K562 (cell line): ENCODE results near the gene CCDC97. TPM values are rescaled to one million over a fixed set of nuclear protein-coding genes. Genes with fewer than 3 reads are reported as not detected.

Experiments
- ATAC-seq: fragments of 200-7000 bp; cut with Tn5 transposase; 3 replicates; pipeline ENCODE4 v1.9.1; 2020; ENCODE audit warnings: moderate library complexity
- BruUV-seq: library from RNA; stranded (reverse); fragments of 400-500 nt; replicated peaks from 2 replicates; lab custom pipeline; 2021; lab: Mats Ljungman, UMichigan
- CTCF ChIA-PET: fragments of 300-600 bp; formaldehyde crosslinking; extraction: SDS; loops from one replicate; lab custom pipeline; 2021; ENCODE audit warnings: low intra/inter-chr PET ratio; lab: Yijun Ruan, JAX
- POLR2A ChIA-PET: fragments of 300-600, 350-650 bp; sonication (Branson Sonifier 250); formaldehyde crosslinking; extraction: SDS; loops from one replicate; lab custom pipeline; 2021; ENCODE audit warnings: antibody characterized with exemption, inconsistent platforms; lab: Yijun Ruan, JAX
- DNase-seq, 4 experiments: peaks; one replicate each; pipeline versions ENCODE4 v3.0.0 to v3.0.0-alpha.2; 2011 to 2018; ENCODE audit warnings: low spot score in 3 of 4, mixed read lengths in 3 of 4; ENCODE audit errors: extremely low read depth in 1 of 4
- FAIRE-seq: peaks from 2 replicates; lab custom pipeline; 2011; peaks lifted over from hg19 to GRCh38; lab: Jason Lieb, UNC
- H2AFZ ChIP-seq: 2 replicates; pipeline ENCODE4 v1.6.0; 2011; ENCODE audit warnings: low read depth, low read length, control low read depth, inconsistent platforms
- H3K27ac ChIP-seq: fragments of 200-600 bp; 3 replicates; pipeline ENCODE4 v1.8.0; 2011; ENCODE audit warnings: low read depth, mild to moderate bottlenecking, control low read depth, inconsistent platforms, low read length, moderate library complexity, mixed read lengths; ENCODE audit errors: extremely low read depth
- H3K27me3 ChIP-seq, 2 experiments: fragments of 300-600 bp in 1 of 2; 2 replicates in 1 of 2; 3 replicates in 1 of 2; pipeline versions ENCODE4 v1.6.0 to v1.8.0; 2011; ENCODE audit warnings: inconsistent platforms in 2 of 2, low read length in 2 of 2, mild to moderate bottlenecking in 1 of 2, mixed read lengths in 1 of 2, moderate library complexity in 1 of 2; ENCODE audit not compliant: control insufficient read depth in 2 of 2, insufficient read depth in 2 of 2
- H3K36me3 ChIP-seq: fragments of 300-600 bp; 3 replicates; pipeline ENCODE4 v1.8.0; 2011; ENCODE audit warnings: mild to moderate bottlenecking, low read length, inconsistent platforms; ENCODE audit not compliant: control insufficient read depth, insufficient read depth
- H3K4me1 ChIP-seq, 2 experiments: fragments of 200-600 bp in 1 of 2; replicated peaks in 1 of 2; 2 replicates in 1 of 2; 3 replicates in 1 of 2; pipeline versions ENCODE4 v1.5.1 to v1.8.0; 2011; ENCODE audit warnings: inconsistent platforms in 2 of 2, low read length in 2 of 2, mild to moderate bottlenecking in 1 of 2, mixed read lengths in 1 of 2, moderate library complexity in 1 of 2; ENCODE audit not compliant: control insufficient read depth in 2 of 2, insufficient read depth in 2 of 2
- H3K4me2 ChIP-seq: 2 replicates; pipeline ENCODE4 v1.6.1; 2011; ENCODE audit warnings: low read length, control low read depth, inconsistent platforms, mixed read lengths; ENCODE audit not compliant: insufficient read depth
- H3K4me3 ChIP-seq: fragments of 200-600 bp; sonication (generic), shearing (Covaris generic); 2 replicates; pipeline ENCODE4 v1.5.1; 2016; ENCODE audit warnings: control low read depth, inconsistent platforms
- H3K79me2 ChIP-seq: fragments of 200-600 bp; 3 replicates; pipeline ENCODE4 v1.8.0; 2011; ENCODE audit warnings: low read length, inconsistent platforms; ENCODE audit not compliant: control insufficient read depth, insufficient read depth
- H3K9ac ChIP-seq, 2 experiments: 2 replicates each; pipeline versions ENCODE4 v1.6.0 to v1.6.1; 2011; ENCODE audit warnings: low read depth in 2 of 2, low read length in 2 of 2, control low read depth in 1 of 2, inconsistent platforms in 1 of 2, mild to moderate bottlenecking in 1 of 2, mixed read lengths in 1 of 2; ENCODE audit not compliant: insufficient read depth in 1 of 2
- H3K9me1 ChIP-seq: one replicate; pipeline ENCODE4 v1.6.0; 2011; ENCODE audit warnings: inconsistent platforms, mild to moderate bottlenecking, low read length, moderate library complexity; ENCODE audit not compliant: control insufficient read depth, insufficient read depth
- H3K9me3 ChIP-seq: replicated peaks from 2 replicates; pipeline ENCODE4 v1.5.1; 2011; ENCODE audit warnings: low read depth, low read length, inconsistent platforms; ENCODE audit not compliant: control insufficient read depth, insufficient read depth
- H4K20me1 ChIP-seq: replicated peaks from 2 replicates; pipeline ENCODE4 v1.6.1; 2011; ENCODE audit warnings: low read length, inconsistent platforms, mixed read lengths; ENCODE audit not compliant: control insufficient read depth, insufficient read depth
- CHD1 ChIP-seq: fragments of 200-600 bp; sonication (generic); IDR thresholded peaks from one replicate; pipeline ENCODE4 v1.6.1; 2012; ENCODE audit warnings: mild to moderate bottlenecking, moderate library complexity, low read length, inconsistent platforms
- HOXB6 ChIP-seq: fragments of 250-450 bp; sonication (Bioruptor Pico); IDR thresholded peaks from 2 replicates; pipeline ENCODE4 v1.5.1; 2022; ENCODE audit warnings: mild to moderate bottlenecking, borderline replicate concordance
- NCOA6 ChIP-seq: fragments of 450-650 bp; IDR thresholded peaks from 2 replicates; pipeline ENCODE4 v1.6.1; 2017; ENCODE audit warnings: mild to moderate bottlenecking
- POLR2A ChIP-seq: fragments of 450-650 bp; conservative IDR thresholded peaks from 2 replicates; pipeline ENCODE4 v1.6.1; 2016
- POLR2G ChIP-seq: fragments of 200-400 bp; formaldehyde crosslinking; IDR thresholded peaks from 2 replicates; pipeline ENCODE4 v1.6.1; 2017; ENCODE audit warnings: low read depth, mild to moderate bottlenecking, antibody characterized with exemption, low read length, moderate library complexity
- RBFOX2 ChIP-seq: fragments of 200-400 bp; formaldehyde crosslinking; IDR thresholded peaks from 2 replicates; pipeline ENCODE4 v1.6.1; 2017; ENCODE audit warnings: low read depth, mild to moderate bottlenecking, low read length, moderate library complexity
- SIRT6 ChIP-seq: IDR thresholded peaks from one replicate; pipeline ENCODE4 v1.6.1; 2012; ENCODE audit warnings: low read depth, mild to moderate bottlenecking, control low read depth, inconsistent platforms, low read length, moderate library complexity
- ZBTB26 ChIP-seq: fragments of 450-650 bp; formaldehyde crosslinking; IDR thresholded peaks from 2 replicates; pipeline ENCODE4 v1.4.0; 2022; ENCODE audit warnings: missing genetic modification characterization
- WGBS: fragments of 100-300 bp; shearing (Covaris generic); methylation state at CpG from one replicate; pipeline ENCODE4 v1.1.6; 2016; ENCODE audit warnings: low coverage, mixed read lengths; ENCODE audit not compliant: insufficient coverage; ENCODE audit errors: missing lambda C conversion rate; 5-methylcytosine and 5-hydroxymethylcytosine counted together
- in situ Hi-C: fragments of 300-500 bp; cut with MboI; formaldehyde crosslinking; loops from 4 replicates; pipeline ENCODE4 v1.15.0; 2018; ENCODE audit warnings: inconsistent platforms, mixed read lengths
- intact Hi-C: fragments of 100-400 bp; cut with micrococcal nuclease; formaldehyde crosslinking; loops from 2 replicates; pipeline ENCODE4 v1.14.2; 2022
- polyA plus RNA-seq, 8 experiments: library from polyadenylated mRNA; depleted of rRNA in 4 of 8; stranded (reverse) in 5 of 8; unstranded in 3 of 8; fragments of >200 nt; fragmentation: Nextera tagmentation in 2 of 8; fragmentation: Illumina TruSeq in 1 of 8; extraction: Ambion mirVana in 2 of 8; extraction: Trizol in 1 of 8; gene quantifications; 2 replicates each; pipeline versions ENCODE4 v1.2.1 to v1.2.3, GENCODE V29; 2011 to 2014; ENCODE audit warnings: inconsistent platforms in 1 of 8, missing spikeins in 1 of 8
- total RNA-seq, 7 experiments: library from RNA; depleted of rRNA in 6 of 7; stranded (reverse); fragments of >200 nt in 6 of 7; fragmentation: Illumina TruSeq in 2 of 7; extraction: Trizol in 2 of 7; gene quantifications; 2 replicates each; pipeline versions ENCODE4 v1.2.1 to v1.2.3, GENCODE V29; 2011 to 2021; ENCODE audit warnings: low replicate concordance in 1 of 7
- TF ChIP-seq, protein P1 (sequence below): sonication (generic); formaldehyde crosslinking; IDR thresholded peaks from 2 replicates; pipeline ENCODE4 v1.8.0; 2023; ENCODE audit warnings: missing genetic modification reagents, mild to moderate bottlenecking, borderline replicate concordance

The CCDC97 gene
- total and polyA plus RNA-seq, 9 of the 15 experiments (the other 6 are each of a cell fraction or from before 2014, with no cell fraction given): 0.60 to 16.5 (median 7.0) TPM

- TF ChIP-seq, protein P1, sequence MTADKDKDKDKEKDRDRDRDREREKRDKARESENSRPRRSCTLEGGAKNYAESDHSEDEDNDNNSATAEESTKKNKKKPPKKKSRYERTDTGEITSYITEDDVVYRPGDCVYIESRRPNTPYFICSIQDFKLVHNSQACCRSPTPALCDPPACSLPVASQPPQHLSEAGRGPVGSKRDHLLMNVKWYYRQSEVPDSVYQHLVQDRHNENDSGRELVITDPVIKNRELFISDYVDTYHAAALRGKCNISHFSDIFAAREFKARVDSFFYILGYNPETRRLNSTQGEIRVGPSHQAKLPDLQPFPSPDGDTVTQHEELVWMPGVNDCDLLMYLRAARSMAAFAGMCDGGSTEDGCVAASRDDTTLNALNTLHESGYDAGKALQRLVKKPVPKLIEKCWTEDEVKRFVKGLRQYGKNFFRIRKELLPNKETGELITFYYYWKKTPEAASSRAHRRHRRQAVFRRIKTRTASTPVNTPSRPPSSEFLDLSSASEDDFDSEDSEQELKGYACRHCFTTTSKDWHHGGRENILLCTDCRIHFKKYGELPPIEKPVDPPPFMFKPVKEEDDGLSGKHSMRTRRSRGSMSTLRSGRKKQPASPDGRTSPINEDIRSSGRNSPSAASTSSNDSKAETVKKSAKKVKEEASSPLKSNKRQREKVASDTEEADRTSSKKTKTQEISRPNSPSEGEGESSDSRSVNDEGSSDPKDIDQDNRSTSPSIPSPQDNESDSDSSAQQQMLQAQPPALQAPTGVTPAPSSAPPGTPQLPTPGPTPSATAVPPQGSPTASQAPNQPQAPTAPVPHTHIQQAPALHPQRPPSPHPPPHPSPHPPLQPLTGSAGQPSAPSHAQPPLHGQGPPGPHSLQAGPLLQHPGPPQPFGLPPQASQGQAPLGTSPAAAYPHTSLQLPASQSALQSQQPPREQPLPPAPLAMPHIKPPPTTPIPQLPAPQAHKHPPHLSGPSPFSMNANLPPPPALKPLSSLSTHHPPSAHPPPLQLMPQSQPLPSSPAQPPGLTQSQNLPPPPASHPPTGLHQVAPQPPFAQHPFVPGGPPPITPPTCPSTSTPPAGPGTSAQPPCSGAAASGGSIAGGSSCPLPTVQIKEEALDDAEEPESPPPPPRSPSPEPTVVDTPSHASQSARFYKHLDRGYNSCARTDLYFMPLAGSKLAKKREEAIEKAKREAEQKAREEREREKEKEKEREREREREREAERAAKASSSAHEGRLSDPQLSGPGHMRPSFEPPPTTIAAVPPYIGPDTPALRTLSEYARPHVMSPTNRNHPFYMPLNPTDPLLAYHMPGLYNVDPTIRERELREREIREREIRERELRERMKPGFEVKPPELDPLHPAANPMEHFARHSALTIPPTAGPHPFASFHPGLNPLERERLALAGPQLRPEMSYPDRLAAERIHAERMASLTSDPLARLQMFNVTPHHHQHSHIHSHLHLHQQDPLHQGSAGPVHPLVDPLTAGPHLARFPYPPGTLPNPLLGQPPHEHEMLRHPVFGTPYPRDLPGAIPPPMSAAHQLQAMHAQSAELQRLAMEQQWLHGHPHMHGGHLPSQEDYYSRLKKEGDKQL: no peak
- TF ChIP-seq SIRT6: peak; percentile 11
- no peak for TF ChIP-seq NCOA6
Measured at GRCh38 chr19:41319500-41320184, 9.7 kb downstream of the CCDC97 start (continued).

- TF ChIP-seq POLR2A: peak; percentile 37; the same call in 1 of the 2 replicates
- no peak for TF ChIP-seq HOXB6
- peak; percentile 58; the same call in 1 of the 2 replicates for TF ChIP-seq POLR2G
- TF ChIP-seq ZBTB26 (CRISPR knock-in tag): no peak
- no peak for TF ChIP-seq CHD1
- 0 out of 2 replicates have a peak, but pooled peaks have one; percentile 37 for TF ChIP-seq RBFOX2
- TF ChIP-seq, all 486 proteins: peak for 3
- peaks cover 38 to 48% of the 10 kb centered on the region in 2 experiments for H3K4me1 ChIP-seq
- H3K9ac ChIP-seq: peak overlapping the region in 1 of 2 experiments; percentile 59; a peak in 2 of 4 replicates
- in situ Hi-C loops: loop anchor here (25.0 kb wide), 1 partner anchor 242 kb away; no protein-coding TSS in a partner anchor
- no peaks in the 10 kb centered on the region; the same call in 1 of the 2 replicates for H3K9me3 ChIP-seq
- peaks cover 80% of the 10 kb centered on the region for H3K36me3 ChIP-seq
- ATAC-seq (no peak), FAIRE-seq (no peak), DNase-seq (no peak)
- H3K4me3 ChIP-seq: no peak overlapping the region
- WGBS: 100% methylated on average over 1 of the region's 11 CpGs
- intact Hi-C loops: loop anchor here (5.0 to 10.0 kb wide), 2 partner anchors 117 to 245 kb away; partner anchors contain the start of gene DMAC2
- H3K4me2 ChIP-seq: no peak overlapping the region
- H3K79me2 ChIP-seq: peaks cover 24% of the 10 kb centered on the region; the same call in 2 of the 3 replicates
- no peaks in the 10 kb centered on the region for H3K27me3 ChIP-seq
- no TSS peak for BruUV-seq
- POLR2A ChIA-PET: interaction anchor here (0.7 kb wide), 1 partner anchor 15 kb away, joined by 3 read pairs; no protein-coding TSS in a partner anchor
- peaks cover 6% of the 10 kb centered on the region; the same call in 1 of the 2 replicates for H4K20me1 ChIP-seq
- H3K27ac ChIP-seq: no peak overlapping the region
- H2AFZ ChIP-seq: no peak overlapping the region
- CTCF ChIA-PET: no interaction called here
- H3K9me1 ChIP-seq: peaks cover 5% of the 10 kb centered on the region
Measured at GRCh38 chr19:41320185-41320518, 10.2 kb downstream of the CCDC97 start.
